ENCODE results near the gene C1QTNF4. TPM values are rescaled to one million over a fixed set of nuclear protein-coding genes. Genes with fewer than 3 reads are reported as not detected.

Gene C1QTNF4
- total and polyA plus RNA-seq, 2 of the 13 experiments (the other 11 are each of a cell fraction or from before 2014, with no cell fraction given), result not detected

DNA sequence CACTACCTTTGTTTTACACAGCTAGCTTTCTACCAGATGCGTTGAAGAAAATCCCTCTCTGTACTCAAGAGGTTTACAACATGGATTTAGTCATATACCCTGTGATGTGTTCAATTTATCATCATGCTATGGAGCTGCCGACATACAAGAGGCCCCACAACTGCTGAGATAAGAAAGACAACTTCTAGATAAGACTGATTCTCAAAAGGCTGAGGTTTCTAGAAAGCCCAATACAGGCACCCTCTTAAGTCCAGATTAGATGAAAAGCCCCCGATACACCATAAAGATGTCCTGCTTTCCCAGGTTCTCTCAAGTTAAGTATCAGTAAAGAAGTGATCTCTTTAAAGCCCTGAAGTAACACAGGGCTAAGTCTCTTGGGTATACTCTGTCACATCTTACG is 33.8 kb upstream of the C1QTNF4 start:
- H3K27ac ChIP-seq (ENCODE audit: extremely low read length, insufficient read depth, low read length), result no peak overlapping the region
- H3K36me3 ChIP-seq (replicated peaks in 1 of 2; ENCODE audit: control insufficient read depth in 1 of 2, insufficient read depth in 2 of 2, low read length in 2 of 2), result peaks cover 23 to 62% of the 10 kb centered on the region in 2 experiments; a peak in 4 of 5 replicates
- no peak overlapping the region for H2AFZ ChIP-seq (ENCODE audit: low read length)
- TF ChIP-seq MIXL1 (CRISPR knock-in tag; IDR thresholded peaks at IDR 0.05), result no peak
- no peak for TF ChIP-seq ZMYM3 (CRISPR knock-in tag; IDR thresholded peaks at IDR 0.05)
- no peak for TF ChIP-seq ZNF564 (CRISPR knock-in tag; IDR thresholded peaks at IDR 0.05)
- TF ChIP-seq KLF16 (CRISPR knock-in tag; IDR thresholded peaks at IDR 0.05), result no peak
- TF ChIP-seq, protein P1, sequence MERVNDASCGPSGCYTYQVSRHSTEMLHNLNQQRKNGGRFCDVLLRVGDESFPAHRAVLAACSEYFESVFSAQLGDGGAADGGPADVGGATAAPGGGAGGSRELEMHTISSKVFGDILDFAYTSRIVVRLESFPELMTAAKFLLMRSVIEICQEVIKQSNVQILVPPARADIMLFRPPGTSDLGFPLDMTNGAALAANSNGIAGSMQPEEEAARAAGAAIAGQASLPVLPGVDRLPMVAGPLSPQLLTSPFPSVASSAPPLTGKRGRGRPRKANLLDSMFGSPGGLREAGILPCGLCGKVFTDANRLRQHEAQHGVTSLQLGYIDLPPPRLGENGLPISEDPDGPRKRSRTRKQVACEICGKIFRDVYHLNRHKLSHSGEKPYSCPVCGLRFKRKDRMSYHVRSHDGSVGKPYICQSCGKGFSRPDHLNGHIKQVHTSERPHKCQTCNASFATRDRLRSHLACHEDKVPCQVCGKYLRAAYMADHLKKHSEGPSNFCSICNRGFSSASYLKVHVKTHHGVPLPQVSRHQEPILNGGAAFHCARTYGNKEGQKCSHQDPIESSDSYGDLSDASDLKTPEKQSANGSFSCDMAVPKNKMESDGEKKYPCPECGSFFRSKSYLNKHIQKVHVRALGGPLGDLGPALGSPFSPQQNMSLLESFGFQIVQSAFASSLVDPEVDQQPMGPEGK (CRISPR knock-in tag; IDR thresholded peaks at IDR 0.05), result no peak
- CTCF ChIA-PET (ENCODE audit: low intra/inter-chr PET ratio, low total read pairs), result no interaction called here
- DNase-seq (ENCODE audit: low spot score) (no peak), ATAC-seq (no peak), FAIRE-seq (no peak)
- no peak overlapping the region for H3K4me3 ChIP-seq (replicated peaks in 1 of 3; ENCODE audit: insufficient read depth in 1 of 3, low read depth in 2 of 3, low read length in 3 of 3)
- no peaks in the 10 kb centered on the region for H3K9me3 ChIP-seq (ENCODE audit: low read length)
- no peaks in the 10 kb centered on the region for H3K79me2 ChIP-seq (ENCODE audit: insufficient read depth, low read length)
- no peaks in the 10 kb centered on the region for H4K20me1 ChIP-seq (ENCODE audit: insufficient read depth, low read length)
- WGBS (ENCODE audit: low lambda C conversion rate), result 100% methylated on average over 4 of the region's 4 CpGs
- H3K27me3 ChIP-seq (ENCODE audit: control insufficient read depth in 1 of 2, insufficient read depth in 2 of 2, low read length in 2 of 2), result no peaks in the 10 kb centered on the region
- H3K4me2 ChIP-seq (ENCODE audit: low read depth, low read length), result no peak overlapping the region
- intact Hi-C loops (cut with micrococcal nuclease; ENCODE audit: unreplicated experiment), result no loop called here
- BruUV-seq (replicated peaks), result no TSS peak
- H3K4me1 ChIP-seq (ENCODE audit: insufficient read depth, low read length), result no peaks in the 10 kb centered on the region
- in situ Hi-C loops (cut with HindIII; ENCODE audit: extremely low pct_ligation_motif_present, low pct_unique_long_range_greater_than_20kb), result no loop called here
- no peak overlapping the region for H3K9ac ChIP-seq (ENCODE audit: insufficient read depth, low read depth, low read length)
- POLR2A ChIA-PET, result no interaction called here

GRCh38 chr11:47626234-47626633 is 32.0 kb upstream of the C1QTNF4 start:
- 82% methylated on average over 8 of the region's 8 CpGs for WGBS (ENCODE audit: low lambda C conversion rate)
- no peaks in the 10 kb centered on the region for H3K79me2 ChIP-seq (ENCODE audit: insufficient read depth, low read length)
- ChIA-PET CTCF (ENCODE audit: low intra/inter-chr PET ratio, low total read pairs) (no interaction called here), POLR2A (no interaction called here)
- H3K4me2 ChIP-seq (ENCODE audit: low read depth, low read length), result no peak overlapping the region
- no peaks in the 10 kb centered on the region for H3K27me3 ChIP-seq (ENCODE audit: control insufficient read depth in 1 of 2, insufficient read depth in 2 of 2, low read length in 2 of 2)
- ATAC-seq (no peak), DNase-seq (ENCODE audit: low spot score) (no peak), FAIRE-seq (no peak)
- intact Hi-C loops (cut with micrococcal nuclease; ENCODE audit: unreplicated experiment), result no loop called here
- in situ Hi-C loops (cut with HindIII; ENCODE audit: extremely low pct_ligation_motif_present, low pct_unique_long_range_greater_than_20kb), result no loop called here
- H2AFZ ChIP-seq (ENCODE audit: low read length), result no peak overlapping the region
- no peaks in the 10 kb centered on the region for H4K20me1 ChIP-seq (ENCODE audit: insufficient read depth, low read length)
- H3K27ac ChIP-seq (ENCODE audit: extremely low read length, insufficient read depth, low read length), result no peak overlapping the region
- no peak overlapping the region for H3K4me3 ChIP-seq (replicated peaks in 1 of 3; ENCODE audit: insufficient read depth in 1 of 3, low read depth in 2 of 3, low read length in 3 of 3)
- H3K4me1 ChIP-seq (ENCODE audit: insufficient read depth, low read length), result no peaks in the 10 kb centered on the region
- peaks cover 24 to 73% of the 10 kb centered on the region in 2 experiments; a peak in 4 of 5 replicates for H3K36me3 ChIP-seq (replicated peaks in 1 of 2; ENCODE audit: control insufficient read depth in 1 of 2, insufficient read depth in 2 of 2, low read length in 2 of 2)
- H3K9me3 ChIP-seq (ENCODE audit: low read length), result no peaks in the 10 kb centered on the region
- no TSS peak for BruUV-seq (replicated peaks)
- no peak overlapping the region for H3K9ac ChIP-seq (ENCODE audit: insufficient read depth, low read depth, low read length)
- TF ChIP-seq SRF (IDR thresholded peaks at IDR 0.05; ENCODE audit: low read depth, low read length) (no peak), CHD4 (IDR thresholded peaks at IDR 0.05; ENCODE audit: borderline replicate concordance, low read length) (no peak), ZNF780A (CRISPR knock-in tag; IDR thresholded peaks at IDR 0.05) (no peak), TEAD3 (CRISPR knock-in tag; optimal IDR thresholded peaks at IDR 0.05; ENCODE audit: borderline replicate concordance) (no peak), YEATS4 (CRISPR knock-in tag; IDR thresholded peaks at IDR 0.05; ENCODE audit: borderline replicate concordance) (no peak), ZNF766 (CRISPR knock-in tag; IDR thresholded peaks at IDR 0.05; ENCODE audit: borderline replicate concordance) (no peak), CENPT (CRISPR knock-in tag; IDR thresholded peaks at IDR 0.05; ENCODE audit: low read depth) (no peak), ZNF383 (CRISPR knock-in tag; IDR thresholded peaks at IDR 0.05; ENCODE audit: borderline replicate concordance) (no peak)
- TF ChIP-seq, protein P2, sequence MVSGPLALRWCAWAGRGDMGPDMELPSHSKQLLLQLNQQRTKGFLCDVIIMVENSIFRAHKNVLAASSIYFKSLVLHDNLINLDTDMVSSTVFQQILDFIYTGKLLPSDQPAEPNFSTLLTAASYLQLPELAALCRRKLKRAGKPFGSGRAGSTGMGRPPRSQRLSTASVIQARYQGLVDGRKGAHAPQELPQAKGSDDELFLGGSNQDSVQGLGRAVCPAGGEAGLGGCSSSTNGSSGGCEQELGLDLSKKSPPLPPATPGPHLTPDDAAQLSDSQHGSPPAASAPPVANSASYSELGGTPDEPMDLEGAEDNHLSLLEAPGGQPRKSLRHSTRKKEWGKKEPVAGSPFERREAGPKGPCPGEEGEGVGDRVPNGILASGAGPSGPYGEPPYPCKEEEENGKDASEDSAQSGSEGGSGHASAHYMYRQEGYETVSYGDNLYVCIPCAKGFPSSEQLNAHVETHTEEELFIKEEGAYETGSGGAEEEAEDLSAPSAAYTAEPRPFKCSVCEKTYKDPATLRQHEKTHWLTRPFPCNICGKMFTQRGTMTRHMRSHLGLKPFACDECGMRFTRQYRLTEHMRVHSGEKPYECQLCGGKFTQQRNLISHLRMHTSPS (CRISPR knock-in tag; IDR thresholded peaks at IDR 0.05; ENCODE audit: low read depth), result no peak
